Adrenal gland (tissue), 12 donors: Measurements from ENCODE around the gene MRPS25. TPM values are rescaled to one million over a fixed set of nuclear protein-coding genes. Genes with fewer than 3 reads are reported as not detected.
A peak's percentile ranks its signal among the peaks of the same experiment; 100 is the strongest.
"Not testable (repeated sequence)": the region's sequence is repeated elsewhere in the genome, so short reads cannot be mapped to it uniquely, and the experiment has no call there.

Experiments
- DNase-seq, 7 donors: peaks; one replicate each; pipeline ENCODE4 v3.0.0-alpha.2; 2019 to 2020
- H3K27ac ChIP-seq, 5 donors: fragments of 200-600 bp; sonication (generic) in 4 of 5; 1 replicate in 3 of 5; 2 replicates in 2 of 5; pipeline versions ENCODE4 v1.5.1 to v1.8.0; 2016 to 2020; ENCODE audit warnings: mild to moderate bottlenecking in 1 of 5
- H3K27me3 ChIP-seq: fragments of 200-600 bp; 2 replicates; pipeline ENCODE4 v1.8.0; 2021
- H3K36me3 ChIP-seq, 2 donors: fragments of 200-600 bp; replicated peaks in 1 of 2; 1 replicate in 1 of 2; 2 replicates in 1 of 2; pipeline versions ENCODE4 v1.5.1 to v1.8.0; 2018 to 2022
- H3K4me1 ChIP-seq, 2 donors: fragments of 200-600 bp; replicated peaks in 1 of 2; 1 replicate in 1 of 2; 2 replicates in 1 of 2; pipeline versions ENCODE4 v1.5.1 to v1.8.0; 2018 to 2021
- H3K4me3 ChIP-seq, 4 donors: fragments of 200-600 bp; sonication (generic) in 3 of 4; one replicate each; pipeline ENCODE4 v1.5.1; 2016 to 2018
- H3K9me3 ChIP-seq, 3 donors: fragments of 200-600 bp; sonication (generic) in 1 of 3; replicated peaks in 1 of 3; 1 replicate in 2 of 3; 2 replicates in 1 of 3; pipeline versions ENCODE4 v1.5.1 to v1.8.0; 2016 to 2021
- POLR2A ChIP-seq, 2 donors: fragments of 450-650 bp; IDR thresholded peaks; one replicate each; pipeline ENCODE4 v1.6.1; 2017; ENCODE audit warnings: antibody characterized with exemption in 2 of 2, mild to moderate bottlenecking in 2 of 2, moderate library complexity in 1 of 2
- WGBS, 4 donors: extraction: QIAGEN DNeasy Blood & Tissue Kit in 2 of 4; methylation state at CpG; one replicate each; pipeline versions ENCODE4 v1.1.5 to v1.1.7; 2013 to 2017; 5-methylcytosine and 5-hydroxymethylcytosine counted together
- intact Hi-C, 2 donors: fragments of 100-400 bp; cut with DNase I; formaldehyde crosslinking; loops; one replicate each; pipeline versions ENCODE4 v1.14.1 to v1.15.0; 2022 to 2023
- polyA plus RNA-seq, 3 donors: library from polyadenylated mRNA; stranded (reverse); fragments of 200-250 nt in 2 of 3; fragments of 350-450 nt in 1 of 3; fragmentation: Illumina TruSeq in 1 of 3; extraction: RNeasy Lipid Tissue Mini Kit (QIAGEN cat#74804) in 1 of 3; gene quantifications; one replicate each; pipeline ENCODE4 v1.2.3, GENCODE V29; 2013 to 2014
- total RNA-seq, 9 donors: library from RNA; depleted of rRNA in 4 of 9; stranded (reverse); fragments of >200 nt in 4 of 9; fragments of 120-200 nt in 1 of 9; fragmentation: NEBNext Ultra II Directional in 1 of 9; extraction: Animal tissue kit (Norgen Biotek cat#: 25700) in 1 of 9; gene quantifications; one replicate each; pipeline versions ENCODE4 v1.1.0 to v1.2.4, GENCODE V29; 2013 to 2023
- TF ChIP-seq, protein P1 (sequence below), 6 experiments: fragments of 450-650 bp in 4 of 6; fragments of 200-600 bp in 2 of 6; sonication (generic) in 1 of 6; IDR thresholded peaks; 1 replicate in 5 of 6; 2 replicates in 1 of 6; pipeline versions ENCODE4 v1.5.1 to v1.8.0; 2016 to 2021; ENCODE audit warnings: antibody characterized with exemption in 6 of 6, mild to moderate bottlenecking in 2 of 6, moderate library complexity in 1 of 6
- donor health status: healthy with polysubstance abuse.
- donor health status: Bipolar disorder and iron deficiency.
- donor health status: DM: yes; HTN: yes; CAD: no.
- donor health status: DM: no; HTN: no; CAD: no.
- donor health status: DM: no; HTN: no; CAD: no.
- donor health status: DM: yes; HTN: yes; CAD: no.

The MRPS25 gene
- total and polyA plus RNA-seq, 12 donors = 12.9 to 145 (median 46.0) TPM

DNA sequence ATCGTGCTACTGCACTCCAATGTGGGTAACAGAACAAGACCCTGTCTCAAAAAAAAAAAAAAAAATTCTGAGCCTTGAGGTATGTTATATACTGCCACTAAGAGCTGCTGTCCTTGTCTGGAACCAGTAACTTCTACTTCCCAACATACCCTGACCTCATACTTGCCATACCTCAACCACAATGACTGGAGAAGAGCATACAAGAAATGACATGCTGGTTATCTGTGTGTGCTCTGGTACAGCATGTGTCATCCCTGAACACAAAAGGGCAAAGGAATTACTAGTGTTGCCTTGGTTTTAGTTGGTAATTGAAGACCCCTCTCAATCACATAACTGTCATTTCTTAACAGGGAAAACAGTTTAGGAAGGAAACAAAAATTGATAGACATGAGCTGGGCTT, 54.5 kb downstream of the MRPS25 start:
- Histone ChIP-seq H3K36me3 (peaks cover 0 to 15% of the 10 kb centered on the region in 2 donors), H3K4me3 (no peak overlapping the region), H3K9me3 (no peaks in the 10 kb centered on the region), H3K4me1 (peaks cover 6 to 25% of the 10 kb centered on the region in 2 donors), H3K27me3 (no peaks in the 10 kb centered on the region), H3K27ac (no peak overlapping the region)
- TF ChIP-seq, protein P1, sequence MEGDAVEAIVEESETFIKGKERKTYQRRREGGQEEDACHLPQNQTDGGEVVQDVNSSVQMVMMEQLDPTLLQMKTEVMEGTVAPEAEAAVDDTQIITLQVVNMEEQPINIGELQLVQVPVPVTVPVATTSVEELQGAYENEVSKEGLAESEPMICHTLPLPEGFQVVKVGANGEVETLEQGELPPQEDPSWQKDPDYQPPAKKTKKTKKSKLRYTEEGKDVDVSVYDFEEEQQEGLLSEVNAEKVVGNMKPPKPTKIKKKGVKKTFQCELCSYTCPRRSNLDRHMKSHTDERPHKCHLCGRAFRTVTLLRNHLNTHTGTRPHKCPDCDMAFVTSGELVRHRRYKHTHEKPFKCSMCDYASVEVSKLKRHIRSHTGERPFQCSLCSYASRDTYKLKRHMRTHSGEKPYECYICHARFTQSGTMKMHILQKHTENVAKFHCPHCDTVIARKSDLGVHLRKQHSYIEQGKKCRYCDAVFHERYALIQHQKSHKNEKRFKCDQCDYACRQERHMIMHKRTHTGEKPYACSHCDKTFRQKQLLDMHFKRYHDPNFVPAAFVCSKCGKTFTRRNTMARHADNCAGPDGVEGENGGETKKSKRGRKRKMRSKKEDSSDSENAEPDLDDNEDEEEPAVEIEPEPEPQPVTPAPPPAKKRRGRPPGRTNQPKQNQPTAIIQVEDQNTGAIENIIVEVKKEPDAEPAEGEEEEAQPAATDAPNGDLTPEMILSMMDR (IDR thresholded peaks at IDR 0.05) = no peak
- TF ChIP-seq POLR2A (IDR thresholded peaks at IDR 0.05) = no peak
- WGBS, 4 donors = 96 to 100% (median 100%) methylated on average over 1 of the region's 1 CpG
- intact Hi-C loops = loop anchor here in 1 of 2 donors (10.0 kb wide), 1 partner anchor 56 kb away; no protein-coding TSS in a partner anchor
- DNase-seq = no peak

- Histone ChIP-seq H3K36me3 (peaks cover 0 to 9% of the 10 kb centered on the region in 2 donors), H3K27ac (no peak overlapping the region), H3K4me1 (peaks cover 3 to 17% of the 10 kb centered on the region in 2 donors), H3K9me3 (no peaks in the 10 kb centered on the region), H3K4me3 (no peak overlapping the region), H3K27me3 (no peaks in the 10 kb centered on the region)
- DNase-seq = no peak
- intact Hi-C loops = loop anchor here in 1 of 2 donors (10.0 kb wide), 1 partner anchor 64 kb away; the partner anchor contains the start of gene NR2C2
- TF ChIP-seq POLR2A (IDR thresholded peaks at IDR 0.05) = no peak
- TF ChIP-seq, protein P1 (IDR thresholded peaks at IDR 0.05) = no peak
- 94 to 99% (median 96%) methylated on average over 5 of the region's 5 CpGs for WGBS, 4 donors
These were observed 55.9 kb downstream of the MRPS25 start for GRCh38 chr3:15009167-15009566.

DNA sequence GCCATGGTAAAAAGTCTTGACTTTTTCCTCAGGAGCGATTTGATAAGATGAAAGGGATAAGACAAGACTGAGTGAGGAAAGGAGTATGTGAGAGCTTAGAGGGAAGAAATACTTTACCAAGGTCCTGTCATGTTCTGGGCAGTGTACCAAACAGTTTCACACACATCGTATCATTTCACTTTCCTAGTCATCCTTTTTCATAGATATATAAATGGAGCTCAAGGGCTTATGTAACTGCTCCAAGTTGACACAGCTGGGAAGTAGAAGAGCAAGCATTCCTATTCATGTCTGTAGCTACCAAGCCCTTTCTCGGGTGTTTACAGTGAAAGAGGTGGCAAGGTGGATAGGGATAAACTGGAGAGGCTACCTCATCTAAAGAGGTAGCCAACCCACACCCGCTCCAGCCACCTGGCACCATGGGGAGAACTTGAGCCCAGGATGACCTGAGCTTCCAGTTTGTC, 57.4 kb downstream of the MRPS25 start:
- WGBS, 4 donors = 43 to 54% (median 46%) methylated on average over 4 of the region's 4 CpGs
- H3K4me3 ChIP-seq = no peak overlapping the region
- H3K27me3 ChIP-seq = no peaks in the 10 kb centered on the region
- H3K27ac ChIP-seq = no peak overlapping the region
- H3K4me1 ChIP-seq = peaks cover 3 to 17% of the 10 kb centered on the region in 2 donors
- H3K36me3 ChIP-seq = no peaks in the 10 kb centered on the region
- peak in 5 of 7 donors; percentile 27 to 73 (median 57) for DNase-seq
- H3K9me3 ChIP-seq = no peaks in the 10 kb centered on the region
- intact Hi-C loops = loop anchor here in 1 of 2 donors (10.0 kb wide), 1 partner anchor 63 kb away; the partner anchor contains the start of gene NR2C2
- TF ChIP-seq, protein P1 (IDR thresholded peaks at IDR 0.05) = no peak

GRCh38 chr3:14999182-14999581, 65.9 kb downstream of the MRPS25 start:
- not testable (repeated sequence) for H3K27ac ChIP-seq

More at GRCh38 chr3:14999182-14999581, 65.9 kb downstream of the MRPS25 start:
- H3K9me3 ChIP-seq, intact Hi-C loops, H3K36me3 ChIP-seq, H3K4me3 ChIP-seq, DNase-seq, H3K27me3 ChIP-seq, H3K4me1 ChIP-seq: not testable (repeated sequence)
- 93 to 98% (median 97%) methylated on average over 6 of the region's 6 CpGs for WGBS, 4 donors

Other genes starting within 250 kb of the MRPS25 start
- gene FGD5, start 246.4 kb downstream of the MRPS25 start, total RNA-seq = 10 to 100 TPM in 7 of 9 donors, 1 to 10 TPM in 2; 5.6 to 21.4 (median 14.9) TPM
- 1 to 10 TPM; 4.9 to 9.3 (median 7.0) TPM for gene FGD5, start 246.4 kb downstream of the MRPS25 start, polyA plus RNA-seq
- gene NR2C2, start 117.7 kb downstream of the MRPS25 start, total RNA-seq = 10 to 100 TPM; 13.3 to 42.2 (median 29.4) TPM
- 10 to 100 TPM in 1 of 3 donors, 1 to 10 TPM in 2; 6.4 to 15.7 (median 8.9) TPM for gene NR2C2, start 117.7 kb downstream of the MRPS25 start, polyA plus RNA-seq
- gene RBSN, start 33.8 kb upstream of the MRPS25 start, total RNA-seq = 10 to 100 TPM; 20.8 to 33.9 (median 27.5) TPM
- 10 to 100 TPM in 2 of 3 donors, 1 to 10 TPM in 1; 5.7 to 14.8 (median 11.0) TPM for gene RBSN, start 33.8 kb upstream of the MRPS25 start, polyA plus RNA-seq
- gene CAPN7, start 140.9 kb upstream of the MRPS25 start, total RNA-seq = 10 to 100 TPM; 31.1 to 54.9 (median 42.4) TPM
- gene CAPN7, start 140.9 kb upstream of the MRPS25 start, polyA plus RNA-seq = 10 to 100 TPM; 14.4 to 32.4 (median 18.2) TPM